GM12892 (cell line): ENCODE measurements around the gene NPTXR.

Experiments used
- POLR2A ChIP-seq: IDR thresholded peaks from 2 replicates; pipeline ENCODE4 v1.6.1; 2011; ENCODE audit warnings: low read depth, low read length, control low read depth
- POLR2AphosphoS5 ChIP-seq: IDR thresholded peaks from 2 replicates; pipeline ENCODE4 v1.6.1; 2011; ENCODE audit warnings: low read depth, low read length, control low read depth

DNA sequence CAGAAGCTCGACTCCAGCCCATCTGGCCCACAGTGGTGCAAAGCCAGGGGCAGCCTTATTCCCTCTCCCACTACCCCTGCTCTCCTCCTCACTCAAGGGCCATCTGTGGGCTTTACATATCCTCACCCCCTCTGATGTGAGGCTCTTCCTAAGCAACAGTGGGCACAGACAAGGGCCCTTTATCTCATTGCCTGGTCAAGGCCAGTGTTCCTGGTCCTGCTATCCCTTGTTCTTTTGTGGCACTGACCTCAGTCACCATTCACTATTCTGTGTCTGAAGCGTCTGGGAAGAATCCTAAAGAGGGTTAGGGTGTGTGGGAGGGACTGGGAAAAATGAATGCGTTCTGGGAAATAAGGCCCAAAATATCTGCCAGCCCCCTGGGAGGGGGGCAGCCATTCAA is 57.2 kb downstream of the NPTXR start:
- TF ChIP-seq POLR2A (no peak), POLR2AphosphoS5 (no peak)
